T follicular helper cell (primary cell): Measurements from ENCODE around the gene POLR1H.
"Not testable (repeated sequence)": the region's sequence is repeated elsewhere in the genome, so short reads cannot be mapped to it uniquely, and the experiment has no call there.

Source experiments
- DNase-seq: peaks from one replicate; pipeline ENCODE4 v3.0.0-alpha.2; 2020; ENCODE audit warnings: low read depth
- total RNA-seq, 2 experiments: gene quantifications; one replicate each; lab custom pipeline; 2026; lab: John Stamatoyannopoulos, UW

POLR1H gene
- total RNA-seq, result 43.0 to 56.3 reads per million in 2 experiments

GRCh38 chr6:30061092-30061857, at the start of gene POLR1H:
POLR1H (plus strand) TSS chr6:30061265; CDS start chr6:30061525, 260 bp downstream.
- peak; percentile 81 for DNase-seq

GRCh38 chr6:30013291-30013922, 47.7 kb upstream of the POLR1H start:
- peak; percentile 47 for DNase-seq

- DNase-seq, result no peak
Observed at GRCh38 chr6:30019819-30020218, 41.2 kb upstream of the POLR1H start.

- no peak for DNase-seq
Observed at GRCh38 chr6:30020626-30021025, 40.4 kb upstream of the POLR1H start.

GRCh38 chr6:30022189-30022588, 38.9 kb upstream of the POLR1H start:
- DNase-seq, result no peak

GRCh38 chr6:30022712-30023111, 38.4 kb upstream of the POLR1H start:
- DNase-seq, result not testable (repeated sequence)

- DNase-seq, result no peak
Observed at GRCh38 chr6:30025186-30025585, 35.9 kb upstream of the POLR1H start.

GRCh38 chr6:30029588-30029987, 31.5 kb upstream of the POLR1H start:
- no peak for DNase-seq

- DNase-seq, result no peak
Observed at GRCh38 chr6:30031381-30031780, 29.7 kb upstream of the POLR1H start.

- DNase-seq, result not testable (repeated sequence)
Observed at GRCh38 chr6:30033440-30033839, 27.6 kb upstream of the POLR1H start.

- no peak for DNase-seq
Observed at GRCh38 chr6:30035784-30036183, 25.3 kb upstream of the POLR1H start.

GRCh38 chr6:30037182-30037788, 23.8 kb upstream of the POLR1H start:
- no peak for DNase-seq

GRCh38 chr6:30041221-30041620, 19.8 kb upstream of the POLR1H start:
- DNase-seq, result no peak

- DNase-seq, result no peak
Observed at GRCh38 chr6:30041821-30042220, 19.2 kb upstream of the POLR1H start.

- no peak for DNase-seq
Observed at GRCh38 chr6:30042476-30042875, 18.6 kb upstream of the POLR1H start.

- DNase-seq, result no peak
Observed at GRCh38 chr6:30042914-30043313, 18.2 kb upstream of the POLR1H start.

GRCh38 chr6:30043744-30044143, 17.3 kb upstream of the POLR1H start:
- no peak for DNase-seq

- DNase-seq, result no peak
Observed at GRCh38 chr6:30044630-30045029, 16.4 kb upstream of the POLR1H start.

- DNase-seq, result no peak
Observed at GRCh38 chr6:30047220-30047619, 13.8 kb upstream of the POLR1H start.

- DNase-seq, result no peak
Observed at GRCh38 chr6:30053682-30054081, 7.4 kb upstream of the POLR1H start.

- DNase-seq, result no peak
Observed at GRCh38 chr6:30055513-30055912, 5.6 kb upstream of the POLR1H start.

GRCh38 chr6:30060606-30061091, 416 bp upstream of the POLR1H start:
- no peak for DNase-seq
